GM04504 (cell line): ENCODE measurements around the gene ZNF385A.

Experiments used
- DNase-seq: peaks from one replicate; pipeline ENCODE4 v3.0.0-alpha.2; 2012; ENCODE audit warnings: low read depth

Gene ZNF385A

GRCh38 chr12:54373649-54374561 is 10.6 kb downstream of the ZNF385A start:
- no peak for DNase-seq

- DNase-seq, result no peak
These were observed 12.3 kb downstream of the ZNF385A start for GRCh38 chr12:54372113-54372806.

GRCh38 chr12:54371328-54372112 is 13.0 kb downstream of the ZNF385A start:
- DNase-seq, result no peak

GRCh38 chr12:54370171-54370730 is 14.3 kb downstream of the ZNF385A start:
- peak; percentile 60 for DNase-seq

GRCh38 chr12:54369597-54370131 is 14.9 kb downstream of the ZNF385A start:
- no peak for DNase-seq

GRCh38 chr12:54368709-54369596 is 15.6 kb downstream of the ZNF385A start:
- peak; percentile 64 for DNase-seq

GRCh38 chr12:54368025-54368708 is 16.4 kb downstream of the ZNF385A start:
- DNase-seq, result no peak

GRCh38 chr12:54364413-54364812 is 20.1 kb downstream of the ZNF385A start, which contains the start of gene GPR84:
Gene GPR84 (minus strand): TSS chr12:54364486. CDS start chr12:54363851, 635 bp downstream.
- DNase-seq, result no peak

- DNase-seq, result no peak
These were observed 20.9 kb downstream of the ZNF385A start for GRCh38 chr12:54363618-54364017.

GRCh38 chr12:54363047-54363446 is 21.5 kb downstream of the ZNF385A start:
- no peak for DNase-seq

- no peak for DNase-seq
These were observed 23.6 kb downstream of the ZNF385A start for GRCh38 chr12:54360717-54361456.

GRCh38 chr12:54359762-54360351 is 24.7 kb downstream of the ZNF385A start:
- DNase-seq, result no peak

- DNase-seq, result peak; percentile 96
These were observed 25.4 kb downstream of the ZNF385A start for GRCh38 chr12:54358945-54359761.

GRCh38 chr12:54358191-54358944 is 26.2 kb downstream of the ZNF385A start:
- DNase-seq, result no peak

- no peak for DNase-seq
These were observed 26.9 kb downstream of the ZNF385A start for GRCh38 chr12:54357506-54358190.

GRCh38 chr12:54356951-54357356 is 27.6 kb downstream of the ZNF385A start:
- DNase-seq, result no peak

GRCh38 chr12:54356228-54356627 is 28.3 kb downstream of the ZNF385A start:
- no peak for DNase-seq
